K562 (cell line): ENCODE results near the gene CDIPT. TPM values are rescaled to one million over a fixed set of nuclear protein-coding genes. Genes with fewer than 3 reads are reported as not detected.

Source experiments
- BDP1 ChIP-seq: IDR thresholded peaks from 3 replicates; pipeline ENCODE4 v1.6.1; 2011; ENCODE audit not compliant: insufficient read length, insufficient read depth
- BHLHE40 ChIP-seq: IDR thresholded peaks from 2 replicates; pipeline ENCODE4 v1.6.1; 2011; ENCODE audit warnings: low read length, improper control_type of control experiment
- EZH2 ChIP-seq: IDR thresholded peaks from 2 replicates; pipeline ENCODE4 v1.6.1; 2012; ENCODE audit warnings: low read depth, mild to moderate bottlenecking, inconsistent platforms, low read length, borderline replicate concordance
- HMG20B ChIP-seq: fragments of 250-450 bp; sonication (Bioruptor Pico); IDR thresholded peaks from 2 replicates; pipeline ENCODE4 v1.5.0; 2021; ENCODE audit warnings: mild to moderate bottlenecking
- ILK ChIP-seq: fragments of 450-650 bp; IDR thresholded peaks from 2 replicates; pipeline ENCODE4 v1.6.1; 2016; ENCODE audit warnings: missing genetic modification characterization, low read depth, mild to moderate bottlenecking, missing compliant biosample characterization, moderate library complexity, borderline replicate concordance
- KAT7 ChIP-seq: sonication (generic); formaldehyde crosslinking; IDR thresholded peaks from 2 replicates; pipeline ENCODE4 v1.8.0; 2022; ENCODE audit warnings: missing genetic modification reagents, mild to moderate bottlenecking, borderline replicate concordance
- KDM4B ChIP-seq, 2 experiments: fragments of 450-650 bp in 1 of 2; sonication (generic) in 1 of 2; IDR thresholded peaks; 2 replicates each; pipeline ENCODE4 v1.6.1; 2016 to 2017; ENCODE audit warnings: borderline replicate concordance in 2 of 2, antibody characterized with exemption in 1 of 2, low read depth in 1 of 2, mild to moderate bottlenecking in 1 of 2
- KHSRP ChIP-seq: fragments of 450-650 bp; IDR thresholded peaks from 2 replicates; pipeline ENCODE4 v1.6.1; 2017
- MEF2D ChIP-seq: conservative IDR thresholded peaks from 2 replicates; pipeline ENCODE4 v1.6.1; 2016; ENCODE audit warnings: low read depth, missing genetic modification characterization, missing compliant biosample characterization
- POLR2G ChIP-seq: fragments of 200-400 bp; formaldehyde crosslinking; IDR thresholded peaks from 2 replicates; pipeline ENCODE4 v1.6.1; 2017; ENCODE audit warnings: low read depth, mild to moderate bottlenecking, antibody characterized with exemption, low read length, moderate library complexity
- PTBP1 ChIP-seq: fragments of 200-400 bp; formaldehyde crosslinking; IDR thresholded peaks from 2 replicates; pipeline ENCODE4 v1.6.1; 2017; ENCODE audit warnings: low read depth, low read length
- RB1 ChIP-seq: fragments of 450-650 bp; IDR thresholded peaks from 2 replicates; pipeline ENCODE4 v1.6.1; 2017; ENCODE audit warnings: low read depth, mild to moderate bottlenecking
- RBM14 ChIP-seq: fragments of 200-400 bp; formaldehyde crosslinking; IDR thresholded peaks from 2 replicates; pipeline ENCODE4 v1.6.1; 2018; ENCODE audit warnings: low read depth, mild to moderate bottlenecking, low read length, moderate library complexity, borderline replicate concordance; ENCODE audit not compliant: insufficient read depth
- RBM17 ChIP-seq: fragments of 200-400 bp; formaldehyde crosslinking; IDR thresholded peaks from 2 replicates; pipeline ENCODE4 v1.6.1; 2017; ENCODE audit warnings: low read depth, mild to moderate bottlenecking, low read length, borderline replicate concordance
- RFX1 ChIP-seq: fragments of 450-650 bp; IDR thresholded peaks from 2 replicates; pipeline ENCODE4 v1.6.1; 2016; ENCODE audit warnings: mild to moderate bottlenecking, moderate library complexity
- RHOXF2B ChIP-seq: fragments of 250-450 bp; sonication (Bioruptor Pico); conservative IDR thresholded peaks from 2 replicates; pipeline ENCODE4 v1.5.1; 2021
- SMAD1 ChIP-seq: fragments of 150-350 bp; IDR thresholded peaks from 2 replicates; pipeline ENCODE4 v1.6.1; 2014; ENCODE audit warnings: low read length, low read depth; ENCODE audit not compliant: partially characterized antibody
- SREBF1 ChIP-seq: fragments of 150-350 bp; IDR thresholded peaks from 2 replicates; pipeline ENCODE4 v1.6.1; 2014; ENCODE audit warnings: antibody characterized with exemption, low read depth, low read length, borderline replicate concordance
- STAG1 ChIP-seq: sonication (generic); formaldehyde crosslinking; IDR thresholded peaks from 2 replicates; pipeline ENCODE4 v1.5.0; 2020; ENCODE audit warnings: missing genetic modification reagents, borderline replicate concordance
- TAF1 ChIP-seq: IDR thresholded peaks from 2 replicates; pipeline ENCODE4 v1.6.1; 2011; ENCODE audit warnings: mild to moderate bottlenecking, low read length, moderate library complexity; ENCODE audit not compliant: insufficient read depth, control insufficient read depth, severe bottlenecking; ENCODE audit errors: extremely low read depth
- TAF9B ChIP-seq: fragments of 450-650 bp; IDR thresholded peaks from 2 replicates; pipeline ENCODE4 v1.6.1; 2018; ENCODE audit warnings: mild to moderate bottlenecking; ENCODE audit not compliant: partially characterized antibody
- TCFL5 ChIP-seq: fragments of 250-450 bp; sonication (Bioruptor Pico); conservative IDR thresholded peaks from 2 replicates; pipeline ENCODE4 v1.6.1; 2021; ENCODE audit warnings: mild to moderate bottlenecking, moderate library complexity, matching md5 sums
- THRB ChIP-seq: fragments of 450-650 bp; formaldehyde crosslinking; conservative IDR thresholded peaks from 2 replicates; pipeline ENCODE4 v1.4.0; 2022; ENCODE audit warnings: mild to moderate bottlenecking, missing genetic modification characterization
- UBTF ChIP-seq, 2 experiments: IDR thresholded peaks; 2 replicates each; pipeline ENCODE4 v1.6.1; 2012; ENCODE audit warnings: improper control_type of control experiment in 2 of 2, low read depth in 2 of 2, low read length in 2 of 2, borderline replicate concordance in 1 of 2
- ZSCAN32 ChIP-seq: fragments of 450-650 bp; formaldehyde crosslinking; IDR thresholded peaks from 2 replicates; pipeline ENCODE4 v1.4.0; 2020; ENCODE audit warnings: mild to moderate bottlenecking, moderate library complexity
- polyA plus RNA-seq, 8 experiments: library from polyadenylated mRNA; depleted of rRNA in 4 of 8; stranded (reverse) in 5 of 8; unstranded in 3 of 8; fragments of >200 nt; fragmentation: Nextera tagmentation in 2 of 8; fragmentation: Illumina TruSeq in 1 of 8; extraction: Ambion mirVana in 2 of 8; extraction: Trizol in 1 of 8; gene quantifications; 2 replicates each; pipeline versions ENCODE4 v1.2.1 to v1.2.3, GENCODE V29; 2011 to 2014; ENCODE audit warnings: inconsistent platforms in 1 of 8, missing spikeins in 1 of 8
- total RNA-seq, 7 experiments: library from RNA; depleted of rRNA in 6 of 7; stranded (reverse); fragments of >200 nt in 6 of 7; fragmentation: Illumina TruSeq in 2 of 7; extraction: Trizol in 2 of 7; gene quantifications; 2 replicates each; pipeline versions ENCODE4 v1.2.1 to v1.2.3, GENCODE V29; 2011 to 2021; ENCODE audit warnings: low replicate concordance in 1 of 7

CDIPT gene
- total and polyA plus RNA-seq, 9 of the 15 experiments (the other 6 are each of a cell fraction or from before 2014, with no cell fraction given) = 1.3 to 37.0 (median 23.0) TPM

GRCh38 chr16:29811896-29812665 lies 50.9 kb downstream of the CDIPT start, which contains the start of gene PRRT2 (continued):
- TF ChIP-seq RB1 = 0 out of 2 replicates have a peak, but pooled peaks have one; percentile 11
- no peak for TF ChIP-seq MEF2D
- TF ChIP-seq EZH2 = no peak
- TF ChIP-seq ZSCAN32 = no peak
- peak; percentile 15 to 82; a peak in 2 of 4 replicates for TF ChIP-seq UBTF (IDR thresholded peaks at IDR 0.05; ENCODE audit: borderline replicate concordance in 1 of 2, low read depth in 2 of 2, low read length in 2 of 2)
- no peak for TF ChIP-seq PTBP1
- TF ChIP-seq KDM4B (IDR thresholded peaks at IDR 0.05; ENCODE audit: borderline replicate concordance in 2 of 2, low read depth in 1 of 2) = no peak
- no peak for TF ChIP-seq RHOXF2B
- TF ChIP-seq POLR2G = peak; percentile 36
- peak; percentile 86; the same call in 1 of the 2 replicates for TF ChIP-seq RFX1
- no peak for TF ChIP-seq RBM14
- TF ChIP-seq HMG20B = no peak
- TF ChIP-seq KHSRP = no peak
- no peak for TF ChIP-seq RBM17
- TF ChIP-seq STAG1 (CRISPR knock-in tag) = no peak
- TF ChIP-seq TAF9B = no peak
- TF ChIP-seq TCFL5 (CRISPR knock-in tag) = no peak
- no peak for TF ChIP-seq SREBF1
- TF ChIP-seq ILK = no peak
- TF ChIP-seq BHLHE40 = no peak
- TF ChIP-seq TAF1 = no peak
- TF ChIP-seq KAT7 (CRISPR knock-in tag) = peak; percentile 83; the same call in 1 of the 2 replicates
- no peak for TF ChIP-seq SMAD1
- TF ChIP-seq BDP1 = no peak
- TF ChIP-seq THRB (CRISPR knock-in tag) = no peak
